ENCODE data around the gene SSC5D. TPM values are rescaled to one million over a fixed set of nuclear protein-coding genes. Genes with fewer than 3 reads are reported as not detected.

SSC5D gene
- total and polyA plus RNA-seq, 2 of the 4 experiments (the other 2 are of a cell fraction) = 1.4 to 19.1 TPM

GRCh38 chr19:55503157-55503501, 14.9 kb downstream of the SSC5D start:
- Histone ChIP-seq H2BK20ac (ENCODE audit: low read depth, low read length) (no peak overlapping the region), H4K5ac (ENCODE audit: low read depth, low read length) (no peak overlapping the region), H3K4me2 (ENCODE audit: low read depth, low read length) (no peak overlapping the region), H4K20me1 (ENCODE audit: insufficient read depth, low read length) (no peaks in the 10 kb centered on the region), H3K4ac (ENCODE audit: low read depth, low read length) (no peak overlapping the region), H3K23ac (ENCODE audit: low read depth, low read length) (no peak overlapping the region), H3K27me3 (ENCODE audit: control insufficient read depth, insufficient read depth, low read length) (no peaks in the 10 kb centered on the region), H2AK9ac (replicated peaks; ENCODE audit: low read depth, low read length, poor library complexity) (peak overlapping the region; percentile 80), H2BK5ac (ENCODE audit: low read depth, low read length, poor library complexity, severe bottlenecking) (no peak overlapping the region), H3K27ac (ENCODE audit: insufficient read depth, low read length) (no peak overlapping the region), H2AFZ (replicated peaks; ENCODE audit: low read length, poor library complexity) (peak overlapping the region; percentile 97), H2BK120ac (ENCODE audit: low read depth, low read length) (no peak overlapping the region), H3K9me3 (ENCODE audit: control insufficient read depth, insufficient read depth, low read length) (no peaks in the 10 kb centered on the region), H3K4me3 (ENCODE audit: insufficient read depth, low read depth, low read length) (no peak overlapping the region), H3K4me1 (ENCODE audit: control insufficient read depth, insufficient read depth, low read length) (no peaks in the 10 kb centered on the region), H3K18ac (ENCODE audit: low read depth, low read length) (no peak overlapping the region), H3K14ac (replicated peaks; ENCODE audit: low read depth, low read length) (no peak overlapping the region), H2BK15ac (ENCODE audit: low read depth, low read length) (no peak overlapping the region), H3K56ac (ENCODE audit: extremely low read depth, insufficient read depth, low read length) (no peak overlapping the region), H3K9ac (ENCODE audit: low read depth, low read length) (no peak overlapping the region), H3K79me1 (ENCODE audit: low read depth in 1 of 2, low read length in 2 of 2) (no peaks in the 10 kb centered on the region), H4K91ac (ENCODE audit: insufficient read depth, low read depth, low read length) (no peak overlapping the region), H3K9me1 (ENCODE audit: insufficient read depth, low read length) (no peaks in the 10 kb centered on the region), H3K36me3 (ENCODE audit: control insufficient read depth, insufficient read depth, low read length) (peaks cover 10% of the 10 kb centered on the region; the same call in 1 of the 2 replicates), H2AK5ac (ENCODE audit: low read depth, low read length) (no peak overlapping the region), H4K8ac (ENCODE audit: low read depth in 2 of 2, low read length in 2 of 2) (no peak overlapping the region; a peak in 1 of 4 replicates)
- no TSS peak for BruUV-seq (replicated peaks)
- DNase-seq (no peak), ATAC-seq (ENCODE audit: low read depth) (no peak)
- POLR2A ChIA-PET (ENCODE audit: unreplicated experiment) = no interaction called here
- no peak for TF ChIP-seq BHLHE40 (IDR thresholded peaks at IDR 0.05; ENCODE audit: low read depth, low read length)
- TF ChIP-seq CHD1 (IDR thresholded peaks at IDR 0.05; ENCODE audit: low read depth, low read length) = no peak
- TF ChIP-seq USF2 (IDR thresholded peaks at IDR 0.05; ENCODE audit: low read depth, low read length) = no peak
- TF ChIP-seq, protein P1, sequence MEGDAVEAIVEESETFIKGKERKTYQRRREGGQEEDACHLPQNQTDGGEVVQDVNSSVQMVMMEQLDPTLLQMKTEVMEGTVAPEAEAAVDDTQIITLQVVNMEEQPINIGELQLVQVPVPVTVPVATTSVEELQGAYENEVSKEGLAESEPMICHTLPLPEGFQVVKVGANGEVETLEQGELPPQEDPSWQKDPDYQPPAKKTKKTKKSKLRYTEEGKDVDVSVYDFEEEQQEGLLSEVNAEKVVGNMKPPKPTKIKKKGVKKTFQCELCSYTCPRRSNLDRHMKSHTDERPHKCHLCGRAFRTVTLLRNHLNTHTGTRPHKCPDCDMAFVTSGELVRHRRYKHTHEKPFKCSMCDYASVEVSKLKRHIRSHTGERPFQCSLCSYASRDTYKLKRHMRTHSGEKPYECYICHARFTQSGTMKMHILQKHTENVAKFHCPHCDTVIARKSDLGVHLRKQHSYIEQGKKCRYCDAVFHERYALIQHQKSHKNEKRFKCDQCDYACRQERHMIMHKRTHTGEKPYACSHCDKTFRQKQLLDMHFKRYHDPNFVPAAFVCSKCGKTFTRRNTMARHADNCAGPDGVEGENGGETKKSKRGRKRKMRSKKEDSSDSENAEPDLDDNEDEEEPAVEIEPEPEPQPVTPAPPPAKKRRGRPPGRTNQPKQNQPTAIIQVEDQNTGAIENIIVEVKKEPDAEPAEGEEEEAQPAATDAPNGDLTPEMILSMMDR (conservative IDR thresholded peaks at IDR 0.05; ENCODE audit: low read depth, low read length) = no peak
- no peak for TF ChIP-seq MXI1 (IDR thresholded peaks at IDR 0.05; ENCODE audit: borderline replicate concordance, low read depth, low read length)
- TF ChIP-seq ELK1 (IDR thresholded peaks at IDR 0.05; ENCODE audit: borderline replicate concordance, low read depth, low read length) = no peak
- TF ChIP-seq RAD21 (IDR thresholded peaks at IDR 0.05; ENCODE audit: low read length) = no peak
- TF ChIP-seq SMC3 (IDR thresholded peaks at IDR 0.05; ENCODE audit: low read depth, low read length) = no peak
- TF ChIP-seq RCOR1 (IDR thresholded peaks at IDR 0.05; ENCODE audit: insufficient replicate concordance, low read length) = no peak
- no peak for TF ChIP-seq POLR2A (IDR thresholded peaks at IDR 0.05; ENCODE audit: low read depth, low read length)
- TF ChIP-seq MAFK (IDR thresholded peaks at IDR 0.05; ENCODE audit: low read depth, low read length) = no peak
- TF ChIP-seq MAZ (IDR thresholded peaks at IDR 0.05; ENCODE audit: borderline replicate concordance, low read depth, low read length) = no peak
- in situ Hi-C loops (cut with MboI; ENCODE audit: low sequenced_read_pairs) (no loop called here), dilution Hi-C loops (cut with HindIII; ENCODE audit: low sequenced_read_pairs, unreplicated experiment) (no loop called here), intact Hi-C loops (cut with micrococcal nuclease) (loop anchor here (5.0 kb wide), 1 partner anchor 96 kb away; the partner anchor contains the start of gene UBE2S)
- 88% methylated on average over 15 of the region's 17 CpGs; no CpG with 5 or more reads in 1 of the 2 experiments for WGBS, 2 experiments (ENCODE audit: extremely low coverage in 2 of 2, insufficient read length in 1 of 2)
- CTCF ChIA-PET = interaction anchor here (0.5 to 1.8 kb wide), 12 partner anchors 8 to 131 kb away, joined by 3 to 24 read pairs (median 6); partner anchors contain the start of genes ISOC2, ZNF628 and ZNF865

Data from IMR-90 (cell line).